CD14-positive monocyte (primary cell): Measurements from ENCODE around the gene TMEM184B. TPM values are rescaled to one million over a fixed set of nuclear protein-coding genes. Genes with fewer than 3 reads are reported as not detected.

ENCODE experiments used
- DNase-seq, 3 donors: peaks; one replicate each; pipeline ENCODE4 v3.0.0-alpha.2; 2011 to 2022
- H2AFZ ChIP-seq: 2 replicates; pipeline ENCODE4 v1.6.0; 2012; ENCODE audit warnings: mild to moderate bottlenecking, low read depth, low read length, inconsistent platforms; ENCODE audit not compliant: insufficient read depth, poor library complexity, severe bottlenecking
- H3K27ac ChIP-seq, 2 donors: 1 replicate in 1 of 2; 2 replicates in 1 of 2; pipeline ENCODE4 v1.5.1; 2012 to 2013; ENCODE audit warnings: low read length in 2 of 2, control low read depth in 1 of 2, inconsistent platforms in 1 of 2, low read depth in 1 of 2, mild to moderate bottlenecking in 1 of 2
- H3K27me3 ChIP-seq, 2 donors: one replicate each; pipeline versions ENCODE4 v1.6.0 to v1.6.1; 2011 to 2013; ENCODE audit warnings: low read length in 2 of 2; ENCODE audit not compliant: control insufficient read depth in 2 of 2, insufficient read depth in 2 of 2
- H3K36me3 ChIP-seq, 2 donors: replicated peaks in 1 of 2; 1 replicate in 1 of 2; 2 replicates in 1 of 2; pipeline versions ENCODE4 v1.5.1 to v1.6.1; 2012 to 2013; ENCODE audit warnings: low read length in 2 of 2, control low read depth in 1 of 2, inconsistent platforms in 1 of 2, mild to moderate bottlenecking in 1 of 2; ENCODE audit not compliant: insufficient read depth in 2 of 2, control insufficient read depth in 1 of 2
- H3K4me1 ChIP-seq, 2 donors: 1 replicate in 1 of 2; 2 replicates in 1 of 2; pipeline versions ENCODE4 v1.5.1 to v1.6.1; 2012 to 2013; ENCODE audit warnings: low read length in 2 of 2, control low read depth in 1 of 2, inconsistent platforms in 1 of 2, mild to moderate bottlenecking in 1 of 2, moderate library complexity in 1 of 2; ENCODE audit not compliant: insufficient read depth in 2 of 2, control insufficient read depth in 1 of 2
- H3K4me2 ChIP-seq: replicated peaks from 2 replicates; pipeline ENCODE3; 2012; ENCODE audit warnings: low read length, moderate library complexity, mild to moderate bottlenecking; ENCODE audit not compliant: poor library complexity, severe bottlenecking; ENCODE audit errors: extremely low read depth
- H3K4me3 ChIP-seq, 3 experiments: fragments of 200-600 bp in 1 of 3; sonication (generic) in 1 of 3; replicated peaks in 1 of 3; 1 replicate in 2 of 3; 2 replicates in 1 of 3; pipeline ENCODE4 v1.5.1; 2011 to 2013; ENCODE audit warnings: low read length in 3 of 3, mild to moderate bottlenecking in 3 of 3, control low read depth in 2 of 3, low read depth in 2 of 3, inconsistent platforms in 1 of 3, moderate library complexity in 1 of 3
- H3K79me2 ChIP-seq: 2 replicates; pipeline ENCODE4 v1.6.0; 2012; ENCODE audit warnings: mild to moderate bottlenecking, control low read depth, inconsistent platforms, low read length, moderate library complexity; ENCODE audit not compliant: insufficient read depth
- H3K9ac ChIP-seq: 2 replicates; pipeline ENCODE4 v1.6.0; 2017; ENCODE audit warnings: low read length, mild to moderate bottlenecking; ENCODE audit not compliant: insufficient read depth, poor library complexity, severe bottlenecking
- H3K9me3 ChIP-seq, 2 donors: replicated peaks in 1 of 2; 1 replicate in 1 of 2; 2 replicates in 1 of 2; pipeline versions ENCODE4 v1.5.1 to v1.6.1; 2012 to 2013; ENCODE audit warnings: low read length in 2 of 2, control low read depth in 1 of 2; ENCODE audit not compliant: control insufficient read depth in 1 of 2, insufficient read depth in 1 of 2
- H4K20me1 ChIP-seq: 2 replicates; pipeline ENCODE4 v1.6.0; 2012; ENCODE audit warnings: mild to moderate bottlenecking, low read length, control low read depth, moderate library complexity; ENCODE audit not compliant: insufficient read depth
- H3K27ac Mint-ChIP-seq, 7 donors: one replicate each; pipeline ENCODE4 v1.8.0; 2020; ENCODE audit warnings: mild to moderate bottlenecking in 7 of 7, mixed read lengths in 7 of 7, moderate library complexity in 6 of 7, inconsistent platforms in 2 of 7
- H3K27me3 Mint-ChIP-seq, 3 donors: one replicate each; pipeline ENCODE4 v1.8.0; 2021 to 2022; ENCODE audit warnings: low read depth in 3 of 3, mild to moderate bottlenecking in 3 of 3, mixed read lengths in 3 of 3, moderate library complexity in 3 of 3, inconsistent platforms in 1 of 3
- H3K36me3 Mint-ChIP-seq, 2 donors: one replicate each; pipeline ENCODE4 v1.8.0; 2020; ENCODE audit warnings: mixed read lengths in 2 of 2, inconsistent platforms in 1 of 2, mild to moderate bottlenecking in 1 of 2
- H3K4me1 Mint-ChIP-seq: one replicate; pipeline ENCODE4 v1.8.0; 2020; ENCODE audit warnings: mild to moderate bottlenecking, mixed read lengths
- H3K4me3 Mint-ChIP-seq, 2 donors: one replicate each; pipeline ENCODE4 v1.8.0; 2020; ENCODE audit warnings: mild to moderate bottlenecking in 2 of 2, mixed read lengths in 2 of 2, moderate library complexity in 1 of 2
- H3K9me3 Mint-ChIP-seq, 7 donors: one replicate each; pipeline ENCODE4 v1.8.0; 2020 to 2022; ENCODE audit warnings: mixed read lengths in 7 of 7, mild to moderate bottlenecking in 6 of 7, moderate library complexity in 6 of 7, inconsistent platforms in 2 of 7
- WGBS: methylation state at CpG from one replicate; pipeline ENCODE4 v1.1.5; 2013; ENCODE audit warnings: missing lambda C conversion rate; ENCODE audit not compliant: insufficient coverage; 5-methylcytosine and 5-hydroxymethylcytosine counted together
- intact Hi-C, 2 donors: fragments of 100-400 bp; cut with micrococcal nuclease; formaldehyde crosslinking; loops; one replicate each; pipeline versions ENCODE4 v1.15.0 to v1.15.1; 2023
- polyA plus RNA-seq, 3 donors: library from polyadenylated mRNA; depleted of rRNA in 1 of 3; unstranded in 2 of 3; stranded (reverse) in 1 of 3; fragments of 300-500 nt in 2 of 3; fragments of >200 nt in 1 of 3; fragmentation: Illumina TruSeq in 2 of 3; gene quantifications; 1 replicate in 2 of 3; 2 replicates in 1 of 3; pipeline ENCODE4 v1.2.3, GENCODE V29; 2012 to 2021
- TF ChIP-seq, protein P1 (sequence below): fragments of 200-600 bp; IDR thresholded peaks from one replicate; pipeline ENCODE4 v1.8.0; 2022; ENCODE audit warnings: antibody characterized with exemption, mild to moderate bottlenecking

Gene TMEM184B
- polyA plus RNA-seq, 3 donors = 7.4 to 17.7 (median 10.6) TPM

DNA sequence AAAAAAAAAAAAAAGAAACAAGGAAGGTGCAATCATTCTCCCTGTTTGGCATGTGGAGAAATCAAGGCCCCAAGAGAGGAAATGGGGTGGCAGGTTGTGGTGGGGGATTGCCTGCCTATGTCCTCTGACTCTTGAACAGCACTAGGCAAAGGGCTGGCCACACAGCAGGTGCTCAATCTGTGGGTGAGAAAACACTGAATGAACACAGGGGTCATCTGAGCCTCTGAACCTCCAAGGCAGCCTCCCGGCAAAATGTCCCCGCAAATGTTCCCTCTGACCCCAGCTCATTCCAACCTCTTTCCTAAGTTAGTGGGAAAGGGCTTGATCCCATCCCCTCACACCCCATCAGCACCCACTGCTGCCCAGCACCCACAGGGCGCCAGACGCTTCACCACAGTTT is 95.8 kb downstream of the TMEM184B start:
- peak in 2 of 3 donors; percentile 31 to 78 for DNase-seq
- intact Hi-C loops = no loop called here
- H3K9me3 Mint-ChIP-seq = peaks cover 0 to 2% (median 0%) of the 10 kb centered on the region in 7 donors
- Histone ChIP-seq H3K27ac (peak overlapping the region in 1 of 2 donors; percentile 75), H3K4me3 (no peak overlapping the region), H3K27me3 (no peaks in the 10 kb centered on the region), H3K4me2 (no peak overlapping the region), H4K20me1 (no peaks in the 10 kb centered on the region), H3K9ac (no peak overlapping the region), H3K9me3 (no peaks in the 10 kb centered on the region), H3K79me2 (no peaks in the 10 kb centered on the region), H2AFZ (no peak overlapping the region), H3K36me3 (no peaks in the 10 kb centered on the region), H3K4me1 (peaks cover 42 to 56% of the 10 kb centered on the region in 2 donors)
- peaks cover 2 to 9% (median 3%) of the 10 kb centered on the region in 3 donors for H3K27me3 Mint-ChIP-seq
- H3K36me3 Mint-ChIP-seq = peaks cover 5 to 6% of the 10 kb centered on the region in 2 donors
- no peak overlapping the region for H3K4me3 Mint-ChIP-seq
- H3K27ac Mint-ChIP-seq = peak overlapping the region in 4 of 7 donors; percentile 40 to 82 (median 62)
- TF ChIP-seq, protein P1, sequence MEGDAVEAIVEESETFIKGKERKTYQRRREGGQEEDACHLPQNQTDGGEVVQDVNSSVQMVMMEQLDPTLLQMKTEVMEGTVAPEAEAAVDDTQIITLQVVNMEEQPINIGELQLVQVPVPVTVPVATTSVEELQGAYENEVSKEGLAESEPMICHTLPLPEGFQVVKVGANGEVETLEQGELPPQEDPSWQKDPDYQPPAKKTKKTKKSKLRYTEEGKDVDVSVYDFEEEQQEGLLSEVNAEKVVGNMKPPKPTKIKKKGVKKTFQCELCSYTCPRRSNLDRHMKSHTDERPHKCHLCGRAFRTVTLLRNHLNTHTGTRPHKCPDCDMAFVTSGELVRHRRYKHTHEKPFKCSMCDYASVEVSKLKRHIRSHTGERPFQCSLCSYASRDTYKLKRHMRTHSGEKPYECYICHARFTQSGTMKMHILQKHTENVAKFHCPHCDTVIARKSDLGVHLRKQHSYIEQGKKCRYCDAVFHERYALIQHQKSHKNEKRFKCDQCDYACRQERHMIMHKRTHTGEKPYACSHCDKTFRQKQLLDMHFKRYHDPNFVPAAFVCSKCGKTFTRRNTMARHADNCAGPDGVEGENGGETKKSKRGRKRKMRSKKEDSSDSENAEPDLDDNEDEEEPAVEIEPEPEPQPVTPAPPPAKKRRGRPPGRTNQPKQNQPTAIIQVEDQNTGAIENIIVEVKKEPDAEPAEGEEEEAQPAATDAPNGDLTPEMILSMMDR = no peak
- 100% methylated on average over 1 of the region's 4 CpGs for WGBS
- H3K4me1 Mint-ChIP-seq = peaks cover 53% of the 10 kb centered on the region

DNA sequence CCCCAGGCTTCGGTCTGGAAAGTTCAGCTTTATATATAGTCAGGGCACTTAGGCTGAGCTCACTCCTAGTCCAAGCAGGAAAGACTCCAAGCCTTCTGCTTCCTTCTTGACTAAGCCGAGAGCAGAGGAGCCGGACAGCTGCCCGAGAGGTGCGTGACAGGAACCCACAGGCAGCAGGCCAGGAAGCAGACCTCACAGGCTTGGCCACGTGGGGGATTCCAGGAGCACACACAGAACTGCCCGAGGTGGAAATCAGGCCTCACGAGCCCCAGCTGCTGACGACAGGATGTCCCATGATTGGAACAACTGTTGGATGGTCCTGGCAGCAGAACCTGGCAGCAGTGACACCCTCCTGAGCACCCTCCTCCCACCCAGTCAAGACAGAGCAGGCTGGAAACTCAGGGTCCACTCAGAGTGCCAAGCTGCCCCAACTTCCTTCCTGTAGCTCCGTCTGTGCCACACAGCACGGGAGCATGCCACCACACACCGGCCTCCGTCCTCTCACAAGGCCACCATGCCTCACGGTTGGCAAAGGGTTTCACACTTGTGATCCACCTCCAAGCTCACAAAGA is 96.6 kb downstream of the TMEM184B start:
- H3K4me3 Mint-ChIP-seq = peak overlapping the region in 1 of 2 donors; percentile 72
- intact Hi-C loops = no loop called here
- peak overlapping the region; percentile 43 to 75 for H3K27ac ChIP-seq
- H3K79me2 ChIP-seq = no peaks in the 10 kb centered on the region
- H3K9me3 Mint-ChIP-seq = no peaks in the 10 kb centered on the region
- no peaks in the 10 kb centered on the region for H4K20me1 ChIP-seq
- H3K36me3 Mint-ChIP-seq = peaks cover 5 to 6% of the 10 kb centered on the region in 2 donors
- TF ChIP-seq, protein P1 = no peak
- DNase-seq = peak; percentile 92 to 100 (median 97)
- H3K9me3 ChIP-seq = no peaks in the 10 kb centered on the region
- peak overlapping the region; percentile 17 for H3K4me2 ChIP-seq
- peaks cover 48% of the 10 kb centered on the region for H3K4me1 Mint-ChIP-seq
- no peaks in the 10 kb centered on the region for H3K27me3 ChIP-seq
- H3K4me3 ChIP-seq = peak overlapping the region in 1 of 3 experiments; percentile 16
- H2AFZ ChIP-seq = peak overlapping the region; percentile 17
- WGBS = 5% methylated on average over 11 of the region's 14 CpGs
- peaks cover 39 to 50% of the 10 kb centered on the region in 2 donors for H3K4me1 ChIP-seq
- peak overlapping the region; percentile 50 to 82 (median 70) for H3K27ac Mint-ChIP-seq
- peaks cover 2 to 9% (median 3%) of the 10 kb centered on the region in 3 donors for H3K27me3 Mint-ChIP-seq
- H3K36me3 ChIP-seq = no peaks in the 10 kb centered on the region
- H3K9ac ChIP-seq = peak overlapping the region; percentile 17
